Duodenal mucosa (tissue), 2 donors: ENCODE measurements around the gene ERI2.

ENCODE experiments used
- H3K27ac ChIP-seq: one replicate; pipeline ENCODE4 v1.7.0; 2013; ENCODE audit warnings: low read depth, low read length
- H3K27me3 ChIP-seq, 2 donors: one replicate each; pipeline ENCODE4 v1.7.0; 2013; ENCODE audit warnings: low read length in 2 of 2, control low read depth in 1 of 2; ENCODE audit not compliant: insufficient read depth in 2 of 2, control insufficient read depth in 1 of 2
- H3K36me3 ChIP-seq, 2 donors: one replicate each; pipeline ENCODE4 v1.7.0; 2013; ENCODE audit warnings: low read length in 2 of 2, control low read depth in 1 of 2; ENCODE audit not compliant: insufficient read depth in 2 of 2, control insufficient read depth in 1 of 2
- H3K4me1 ChIP-seq, 2 donors: one replicate each; pipeline ENCODE4 v1.7.0; 2013; ENCODE audit warnings: low read length in 2 of 2, control low read depth in 1 of 2; ENCODE audit not compliant: insufficient read depth in 2 of 2, control insufficient read depth in 1 of 2
- H3K4me3 ChIP-seq, 2 donors: one replicate each; pipeline ENCODE4 v1.7.0; 2013; ENCODE audit warnings: low read length in 2 of 2, low read depth in 1 of 2
- H3K9ac ChIP-seq, 2 donors: one replicate each; pipeline ENCODE4 v1.7.0; 2013; ENCODE audit warnings: low read length in 2 of 2, low read depth in 1 of 2
- H3K9me3 ChIP-seq, 2 donors: one replicate each; pipeline ENCODE4 v1.7.0; 2013; ENCODE audit warnings: low read length in 2 of 2, control low read depth in 1 of 2; ENCODE audit not compliant: control insufficient read depth in 1 of 2

Gene ERI2

GRCh38 chr16:20799599-20799998 lies 6.7 kb downstream of the ERI2 start:
- no peak overlapping the region for H3K27ac ChIP-seq
- H3K27me3 ChIP-seq: no peaks in the 10 kb centered on the region
- H3K9me3 ChIP-seq: no peaks in the 10 kb centered on the region
- H3K9ac ChIP-seq: no peak overlapping the region
- peaks cover 0 to 4% of the 10 kb centered on the region in 2 donors for H3K4me1 ChIP-seq
- H3K4me3 ChIP-seq: no peak overlapping the region
- H3K36me3 ChIP-seq: peaks cover 18 to 29% of the 10 kb centered on the region in 2 donors

- Histone ChIP-seq H3K36me3 (peaks cover 18 to 29% of the 10 kb centered on the region in 2 donors), H3K4me3 (no peak overlapping the region)
Observed at GRCh38 chr16:20798364-20798763, 7.9 kb downstream of the ERI2 start.

GRCh38 chr16:20791923-20792612 lies 14.2 kb downstream of the ERI2 start:
- H3K27ac ChIP-seq: no peak overlapping the region
- peaks cover 3 to 15% of the 10 kb centered on the region in 2 donors for H3K36me3 ChIP-seq
- no peak overlapping the region for H3K9ac ChIP-seq
- no peaks in the 10 kb centered on the region for H3K4me1 ChIP-seq
- no peak overlapping the region for H3K4me3 ChIP-seq
- no peaks in the 10 kb centered on the region for H3K27me3 ChIP-seq
- H3K9me3 ChIP-seq: no peaks in the 10 kb centered on the region

More at GRCh38 chr16:20798364-20798763, 7.9 kb downstream of the ERI2 start:
- Histone ChIP-seq H3K9me3 (no peaks in the 10 kb centered on the region), H3K27me3 (no peaks in the 10 kb centered on the region), H3K9ac (no peak overlapping the region), H3K4me1 (peaks cover 0 to 1% of the 10 kb centered on the region in 2 donors), H3K27ac (no peak overlapping the region)

GRCh38 chr16:20789130-20789529 lies 17.1 kb downstream of the ERI2 start:
- H3K27ac ChIP-seq: no peak overlapping the region
- H3K36me3 ChIP-seq: peaks cover 0 to 4% of the 10 kb centered on the region in 2 donors
- no peaks in the 10 kb centered on the region for H3K4me1 ChIP-seq

GRCh38 chr16:20784204-20784603 lies 22.1 kb downstream of the ERI2 start:
- no peaks in the 10 kb centered on the region for H3K4me1 ChIP-seq
- no peak overlapping the region for H3K9ac ChIP-seq
- H3K36me3 ChIP-seq: peaks cover 0 to 6% of the 10 kb centered on the region in 2 donors
- H3K27ac ChIP-seq: no peak overlapping the region
- no peak overlapping the region for H3K4me3 ChIP-seq
- no peaks in the 10 kb centered on the region for H3K9me3 ChIP-seq
- H3K27me3 ChIP-seq: no peaks in the 10 kb centered on the region

More at GRCh38 chr16:20789130-20789529, 17.1 kb downstream of the ERI2 start:
- H3K4me3 ChIP-seq: no peak overlapping the region
- no peak overlapping the region for H3K9ac ChIP-seq
- H3K27me3 ChIP-seq: no peaks in the 10 kb centered on the region
- no peaks in the 10 kb centered on the region for H3K9me3 ChIP-seq

GRCh38 chr16:20782470-20782869 lies 23.8 kb downstream of the ERI2 start:
- no peaks in the 10 kb centered on the region for H3K9me3 ChIP-seq
- H3K27me3 ChIP-seq: no peaks in the 10 kb centered on the region
- no peak overlapping the region for H3K27ac ChIP-seq
- no peaks in the 10 kb centered on the region for H3K4me1 ChIP-seq
- no peak overlapping the region for H3K9ac ChIP-seq
- H3K4me3 ChIP-seq: no peak overlapping the region
- peaks cover 2 to 18% of the 10 kb centered on the region in 2 donors for H3K36me3 ChIP-seq

GRCh38 chr16:20781697-20782096 lies 24.6 kb downstream of the ERI2 start:
- H3K27ac ChIP-seq: no peak overlapping the region
- H3K4me3 ChIP-seq: no peak overlapping the region
- no peaks in the 10 kb centered on the region for H3K9me3 ChIP-seq
- no peak overlapping the region for H3K9ac ChIP-seq
- H3K27me3 ChIP-seq: no peaks in the 10 kb centered on the region
- H3K4me1 ChIP-seq: no peaks in the 10 kb centered on the region
- H3K36me3 ChIP-seq: peaks cover 2 to 19% of the 10 kb centered on the region in 2 donors

- H3K9ac ChIP-seq: no peak overlapping the region
- no peak overlapping the region for H3K4me3 ChIP-seq
- H3K36me3 ChIP-seq: peaks cover 2 to 13% of the 10 kb centered on the region in 2 donors
Observed at GRCh38 chr16:20774703-20775362, 31.4 kb downstream of the ERI2 start.

GRCh38 chr16:20773679-20774078 lies 32.6 kb downstream of the ERI2 start:
- Histone ChIP-seq H3K4me1 (no peaks in the 10 kb centered on the region), H3K9ac (no peak overlapping the region), H3K27me3 (no peaks in the 10 kb centered on the region), H3K9me3 (no peaks in the 10 kb centered on the region), H3K27ac (no peak overlapping the region), H3K36me3 (peaks cover 2 to 12% of the 10 kb centered on the region in 2 donors), H3K4me3 (no peak overlapping the region)

More at GRCh38 chr16:20774703-20775362, 31.4 kb downstream of the ERI2 start:
- no peaks in the 10 kb centered on the region for H3K9me3 ChIP-seq
- no peaks in the 10 kb centered on the region for H3K27me3 ChIP-seq
- H3K4me1 ChIP-seq: no peaks in the 10 kb centered on the region
- H3K27ac ChIP-seq: no peak overlapping the region

- Histone ChIP-seq H3K9me3 (no peaks in the 10 kb centered on the region), H3K27me3 (no peaks in the 10 kb centered on the region), H3K36me3 (no peaks in the 10 kb centered on the region), H3K4me1 (peaks cover 3 to 11% of the 10 kb centered on the region in 2 donors), H3K27ac (no peak overlapping the region), H3K4me3 (no peak overlapping the region), H3K9ac (no peak overlapping the region)
Observed at GRCh38 chr16:20768818-20769217, 37.5 kb downstream of the ERI2 start.
